DOHH2 (cell line): ENCODE results near the gene FILIP1.

Source experiments
- H3F3A ChIP-seq: fragments of 200-600 bp; sonication (generic), shearing (Covaris generic); 2 replicates; pipeline ENCODE4 v1.6.0; 2016; ENCODE audit warnings: antibody characterized with exemption, mild to moderate bottlenecking; ENCODE audit not compliant: control insufficient read depth, insufficient read depth
- H3K27ac ChIP-seq: fragments of 200-600 bp; sonication (generic); 2 replicates; pipeline ENCODE4 v1.5.1; 2014; ENCODE audit warnings: low read depth, mild to moderate bottlenecking, low read length, moderate library complexity
- H3K27me3 ChIP-seq: fragments of 200-600 bp; sonication (generic); 2 replicates; pipeline ENCODE4 v1.6.1; 2014; ENCODE audit warnings: mild to moderate bottlenecking, low read length, mixed read lengths; ENCODE audit not compliant: control insufficient read depth
- H3K36me3 ChIP-seq: fragments of 200-600 bp; sonication (generic); 2 replicates; pipeline ENCODE4 v1.6.1; 2014; ENCODE audit warnings: mild to moderate bottlenecking, low read length, moderate library complexity, mixed read lengths; ENCODE audit not compliant: control insufficient read depth
- H3K4me1 ChIP-seq: fragments of 200-600 bp; sonication (generic); 2 replicates; pipeline ENCODE4 v1.6.1; 2014; ENCODE audit warnings: mild to moderate bottlenecking, low read length, mixed read lengths; ENCODE audit not compliant: control insufficient read depth
- H3K4me2 ChIP-seq: fragments of 200-600 bp; sonication (generic); 2 replicates; pipeline ENCODE4 v1.6.0; 2014; ENCODE audit warnings: mild to moderate bottlenecking, low read length, moderate library complexity
- H3K4me3 ChIP-seq: fragments of 200-600 bp; sonication (generic); 2 replicates; pipeline ENCODE4 v1.5.1; 2014; ENCODE audit warnings: mild to moderate bottlenecking, low read length, mixed read lengths
- H3K79me2 ChIP-seq: fragments of 200-600 bp; sonication (generic); 2 replicates; pipeline ENCODE4 v1.6.1; 2014; ENCODE audit warnings: mild to moderate bottlenecking, low read length, mixed read lengths; ENCODE audit not compliant: control insufficient read depth
- H3K9me2 ChIP-seq: fragments of 200-600 bp; sonication (generic); replicated peaks from 2 replicates; pipeline ENCODE4 v1.6.1; 2014; ENCODE audit warnings: mild to moderate bottlenecking, low read length, mixed read lengths; ENCODE audit not compliant: control insufficient read depth
- H3K9me3 ChIP-seq: fragments of 200-600 bp; sonication (generic); 2 replicates; pipeline ENCODE4 v1.6.1; 2014; ENCODE audit warnings: antibody characterized with exemption, low read length, mixed read lengths; ENCODE audit not compliant: control insufficient read depth, insufficient read depth
- H4K20me1 ChIP-seq: fragments of 200-600 bp; sonication (generic); 2 replicates; pipeline ENCODE4 v1.6.0; 2014; ENCODE audit warnings: low read depth, mild to moderate bottlenecking, antibody characterized with exemption, low read length, moderate library complexity; ENCODE audit not compliant: control insufficient read depth, insufficient read depth
- CTCF ChIP-seq: fragments of 200-600 bp; sonication (generic); IDR thresholded peaks from one replicate; pipeline ENCODE4 v1.5.1; 2014; ENCODE audit warnings: antibody characterized with exemption, mild to moderate bottlenecking, low read depth, low read length; ENCODE audit not compliant: poor library complexity, severe bottlenecking
- EZH2phosphoT487 ChIP-seq: fragments of 200-600 bp; sonication (generic); IDR thresholded peaks from 2 replicates; pipeline ENCODE4 v1.6.1; 2017; ENCODE audit warnings: borderline replicate concordance, mild to moderate bottlenecking, antibody characterized with exemption, low read length, moderate library complexity, mixed read lengths

FILIP1 gene

GRCh38 chr6:75526502-75527127, 33.0 kb upstream of the FILIP1 start:
- no peaks in the 10 kb centered on the region for H3K4me1 ChIP-seq
- no peaks in the 10 kb centered on the region for H3K79me2 ChIP-seq
- H3K4me3 ChIP-seq: no peak overlapping the region
- H3K4me2 ChIP-seq: no peak overlapping the region
- peaks cover 25% of the 10 kb centered on the region for H3K27me3 ChIP-seq
- no peaks in the 10 kb centered on the region for H4K20me1 ChIP-seq
- no peaks in the 10 kb centered on the region for H3F3A ChIP-seq
- H3K9me2 ChIP-seq: no peaks in the 10 kb centered on the region
- H3K36me3 ChIP-seq: no peaks in the 10 kb centered on the region
- no peak overlapping the region for H3K27ac ChIP-seq
- TF ChIP-seq CTCF (peak; percentile 77), EZH2phosphoT487 (no peak)
- H3K9me3 ChIP-seq: no peaks in the 10 kb centered on the region

DNA sequence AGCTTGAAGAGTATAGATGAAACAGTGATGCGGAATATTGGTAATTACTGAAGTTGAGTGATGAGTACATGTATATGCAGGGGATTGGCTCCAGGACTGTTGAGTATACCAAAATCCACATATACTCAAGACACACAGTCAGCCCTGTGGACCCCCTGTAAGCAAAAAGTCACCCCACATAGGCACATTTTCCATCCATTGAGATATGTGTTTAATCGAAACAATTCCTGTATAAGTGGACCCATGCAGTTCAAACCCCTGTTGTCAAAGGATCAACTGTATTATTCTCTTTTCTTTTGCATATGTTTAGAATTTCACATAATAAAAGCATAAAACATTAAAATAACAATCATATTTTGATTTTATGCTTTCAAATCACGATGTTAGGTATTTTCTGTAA, 32.1 kb upstream of the FILIP1 start:
- H3K27me3 ChIP-seq: peaks cover 19% of the 10 kb centered on the region; the same call in 1 of the 2 replicates
- H3K4me3 ChIP-seq: no peak overlapping the region
- no peaks in the 10 kb centered on the region for H3K4me1 ChIP-seq
- H3K9me2 ChIP-seq: no peaks in the 10 kb centered on the region
- H3K36me3 ChIP-seq: no peaks in the 10 kb centered on the region
- H4K20me1 ChIP-seq: no peaks in the 10 kb centered on the region
- TF ChIP-seq CTCF: no peak
- no peak for TF ChIP-seq EZH2phosphoT487
- no peaks in the 10 kb centered on the region for H3K79me2 ChIP-seq
- H3K4me2 ChIP-seq: no peak overlapping the region
- H3K27ac ChIP-seq: no peak overlapping the region
- no peaks in the 10 kb centered on the region for H3K9me3 ChIP-seq
- no peaks in the 10 kb centered on the region for H3F3A ChIP-seq

- Histone ChIP-seq H3K4me1 (no peaks in the 10 kb centered on the region), H3K9me2 (no peaks in the 10 kb centered on the region), H3K27me3 (peaks cover 17% of the 10 kb centered on the region; the same call in 1 of the 2 replicates), H4K20me1 (no peaks in the 10 kb centered on the region), H3K4me2 (no peak overlapping the region), H3K27ac (no peak overlapping the region), H3K4me3 (no peak overlapping the region), H3K79me2 (no peaks in the 10 kb centered on the region), H3K9me3 (no peaks in the 10 kb centered on the region), H3K36me3 (no peaks in the 10 kb centered on the region), H3F3A (no peaks in the 10 kb centered on the region)
- no peak for TF ChIP-seq EZH2phosphoT487
- no peak for TF ChIP-seq CTCF
These were observed 30.8 kb upstream of the FILIP1 start for GRCh38 chr6:75524322-75524972.
